Measurements from ENCODE around the gene NOCT.

GRCh38 chr4:139078926-139079325 is 63.3 kb downstream of the NOCT start:
- TF ChIP-seq CTCF (IDR thresholded peaks at IDR 0.05) (no peak), POLR2AphosphoS5 (IDR thresholded peaks at IDR 0.05) (no peak)
